WTC11 (cell line): ENCODE measurements around the gene CAPN1. TPM values are rescaled to one million over a fixed set of nuclear protein-coding genes. Genes with fewer than 3 reads are reported as not detected.

Experiments
- ATAC-seq: fragments of 200-7000 bp; cut with Tn5 transposase; 2 replicates; pipeline ENCODE4 v1.10.0; 2021; ENCODE audit warnings: mild to moderate bottlenecking, moderate library complexity
- CTCF ChIA-PET: fragments of 300-600 bp; sonication (Branson Sonifier 250); formaldehyde crosslinking; loops from one replicate; lab custom pipeline; 2021; ENCODE audit warnings: antibody characterized with exemption; lab: Charles Lee
- POLR2A ChIA-PET: fragments of 350-600 bp; sonication (Branson Sonifier 250); formaldehyde crosslinking; loops from one replicate; lab custom pipeline; 2021; ENCODE audit warnings: antibody characterized with exemption; lab: Charles Lee
- DNase-seq: peaks from one replicate; pipeline ENCODE4 v3.0.0; 2021; ENCODE audit warnings: low spot score
- H3K27ac Mint-ChIP-seq: 2 replicates; pipeline ENCODE4 v1.8.0; 2021; ENCODE audit warnings: mixed read lengths
- H3K27me3 Mint-ChIP-seq: 2 replicates; pipeline ENCODE4 v1.8.0; 2021; ENCODE audit warnings: low read depth, mild to moderate bottlenecking, moderate library complexity, mixed read lengths
- H3K36me3 Mint-ChIP-seq: 2 replicates; pipeline ENCODE4 v1.8.0; 2021; ENCODE audit warnings: mixed read lengths
- H3K4me1 Mint-ChIP-seq: 2 replicates; pipeline ENCODE4 v1.8.0; 2022; ENCODE audit warnings: mixed read lengths
- H3K4me3 Mint-ChIP-seq: 2 replicates; pipeline ENCODE4 v1.8.0; 2021; ENCODE audit warnings: mild to moderate bottlenecking, moderate library complexity, mixed read lengths
- H3K9me3 Mint-ChIP-seq: 2 replicates; pipeline ENCODE4 v1.8.0; 2021; ENCODE audit warnings: mixed read lengths
- ATF1 ChIP-seq: sonication (generic); formaldehyde crosslinking; IDR thresholded peaks from 2 replicates; pipeline ENCODE4 v1.8.1; 2023; ENCODE audit warnings: mild to moderate bottlenecking, moderate library complexity, missing genetic modification reagents
- E2F1 ChIP-seq: sonication (generic); formaldehyde crosslinking; IDR thresholded peaks from 2 replicates; pipeline ENCODE4 v1.8.0; 2022; ENCODE audit warnings: mild to moderate bottlenecking, missing genetic modification reagents
- FOXP1 ChIP-seq: sonication (generic); formaldehyde crosslinking; IDR thresholded peaks from 2 replicates; pipeline ENCODE4 v1.8.0; 2022; ENCODE audit warnings: missing genetic modification reagents, mild to moderate bottlenecking, moderate library complexity, borderline replicate concordance
- HMGA2 ChIP-seq: fragments of 250-450 bp; sonication (Bioruptor Pico); IDR thresholded peaks from 2 replicates; pipeline ENCODE4 v1.4.0; 2021; ENCODE audit warnings: mild to moderate bottlenecking, moderate library complexity
- MLX ChIP-seq: sonication (generic); formaldehyde crosslinking; IDR thresholded peaks from 2 replicates; pipeline ENCODE4 v1.8.1; 2023; ENCODE audit warnings: mild to moderate bottlenecking, missing genetic modification reagents, moderate library complexity
- NFE2L1 ChIP-seq: sonication (generic); formaldehyde crosslinking; IDR thresholded peaks from 2 replicates; pipeline ENCODE4 v1.8.1; 2023; ENCODE audit warnings: missing genetic modification reagents
- NFYB ChIP-seq: sonication (generic); formaldehyde crosslinking; conservative IDR thresholded peaks from 2 replicates; pipeline ENCODE4 v1.8.0; 2022; ENCODE audit warnings: low read depth, missing genetic modification reagents
- RELA ChIP-seq: sonication (generic); formaldehyde crosslinking; IDR thresholded peaks from 2 replicates; pipeline ENCODE4 v1.8.1; 2022; ENCODE audit warnings: missing genetic modification reagents, mild to moderate bottlenecking, borderline replicate concordance
- TEAD1 ChIP-seq: sonication (generic); formaldehyde crosslinking; IDR thresholded peaks from 2 replicates; pipeline ENCODE4 v1.8.0; 2022; ENCODE audit warnings: mild to moderate bottlenecking, missing genetic modification reagents
- TEAD4 ChIP-seq: sonication (generic); formaldehyde crosslinking; IDR thresholded peaks from 2 replicates; pipeline ENCODE4 v1.8.0; 2022; ENCODE audit warnings: mild to moderate bottlenecking, missing genetic modification reagents
- TP53 ChIP-seq: sonication (generic); formaldehyde crosslinking; IDR thresholded peaks from 2 replicates; pipeline ENCODE4 v1.8.1; 2023; ENCODE audit warnings: mild to moderate bottlenecking, missing genetic modification reagents
- ZBTB43 ChIP-seq: sonication (generic); formaldehyde crosslinking; IDR thresholded peaks from 2 replicates; pipeline ENCODE4 v1.8.1; 2023; ENCODE audit warnings: mild to moderate bottlenecking, missing genetic modification reagents
- ZNF138 ChIP-seq: sonication (generic); formaldehyde crosslinking; conservative IDR thresholded peaks from 2 replicates; pipeline ENCODE4 v1.8.1; 2022; ENCODE audit warnings: mild to moderate bottlenecking, moderate library complexity, missing genetic modification reagents
- ZNF263 ChIP-seq: sonication (generic); formaldehyde crosslinking; IDR thresholded peaks from 2 replicates; pipeline ENCODE4 v1.8.1; 2022; ENCODE audit warnings: low read depth, mild to moderate bottlenecking, moderate library complexity, missing genetic modification reagents
- ZNF396 ChIP-seq: fragments of 250-450 bp; sonication (Bioruptor Pico); IDR thresholded peaks from 2 replicates; pipeline ENCODE4 v1.8.0; 2021; ENCODE audit warnings: mild to moderate bottlenecking, moderate library complexity, borderline replicate concordance
- ZNF416 ChIP-seq: fragments of 250-450 bp; sonication (Bioruptor Pico); IDR thresholded peaks from 2 replicates; pipeline ENCODE4 v1.9.0; 2021; ENCODE audit warnings: mild to moderate bottlenecking, inconsistent platforms
- ZNF423 ChIP-seq: fragments of 250-450 bp; sonication (Bioruptor Pico); IDR thresholded peaks from 2 replicates; pipeline ENCODE4 v2.1.2; 2022; ENCODE audit warnings: mild to moderate bottlenecking, moderate library complexity
- ZNF532 ChIP-seq: fragments of 250-450 bp; sonication (Bioruptor Pico); IDR thresholded peaks from 2 replicates; pipeline ENCODE4 v1.9.0; 2021; ENCODE audit warnings: mild to moderate bottlenecking, borderline replicate concordance
- total RNA-seq: library from RNA; stranded (reverse); gene quantifications from 3 replicates; pipeline ENCODE4 v1.2.3, GENCODE V29; 2021
- TF ChIP-seq, protein P1 (sequence below): fragments of 250-450 bp; sonication (Bioruptor Pico); IDR thresholded peaks from 2 replicates; pipeline ENCODE4 v1.9.0; 2021; ENCODE audit warnings: mild to moderate bottlenecking
- TF ChIP-seq, protein P2 (sequence below): sonication (generic); formaldehyde crosslinking; IDR thresholded peaks from 2 replicates; pipeline ENCODE4 v1.8.1; 2022; ENCODE audit warnings: mild to moderate bottlenecking, missing genetic modification reagents, moderate library complexity, borderline replicate concordance
- TF ChIP-seq, protein P3 (sequence below): sonication (generic); formaldehyde crosslinking; IDR thresholded peaks from 2 replicates; pipeline ENCODE4 v1.8.0; 2022; ENCODE audit warnings: mild to moderate bottlenecking, missing genetic modification reagents
- TF ChIP-seq, protein P4 (sequence below): sonication (generic); formaldehyde crosslinking; IDR thresholded peaks from 2 replicates; pipeline ENCODE4 v1.8.1; 2022; ENCODE audit warnings: mild to moderate bottlenecking, moderate library complexity, missing genetic modification reagents

Gene CAPN1
- total RNA-seq, 1 experiment from 2014 or later = 257 TPM

GRCh38 chr11:65204646-65205601 lies 23.2 kb downstream of the CAPN1 start (continued):
- TF ChIP-seq MLX = no peak
- TF ChIP-seq ZNF138 (CRISPR knock-in tag) = no peak
- no peak for TF ChIP-seq ZNF396 (CRISPR knock-in tag)
- TF ChIP-seq NFE2L1 (CRISPR knock-in tag) = no peak
- no peak for TF ChIP-seq ZNF416 (CRISPR knock-in tag)

DNA sequence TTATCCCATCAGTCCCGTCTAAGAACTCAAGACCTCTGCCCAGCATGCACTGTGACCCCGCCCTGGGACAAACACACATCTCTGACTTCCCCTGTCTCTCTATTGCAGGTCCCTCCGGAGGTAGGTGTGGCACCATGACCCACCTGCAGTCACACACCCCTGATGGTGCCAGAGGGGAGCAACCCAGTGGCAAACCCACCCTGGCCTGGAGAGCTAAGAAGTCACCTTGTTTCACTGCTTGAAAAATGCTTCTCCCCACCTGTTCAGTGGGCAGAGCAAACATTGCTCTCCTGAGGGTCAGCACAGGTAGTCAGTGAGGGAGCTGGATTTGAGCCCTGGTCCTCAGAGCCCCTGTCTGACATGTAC lies 23.9 kb downstream of the CAPN1 start:
- no peak overlapping the region for H3K4me3 Mint-ChIP-seq
- CTCF ChIA-PET = interaction anchor here (0.5 to 6.3 kb wide), 22 partner anchors 8 to 841 kb away, joined by 3 to 82 read pairs (median 4); partner anchors contain the start of genes CAPN1, CDC42EP2, POLA2 and SPDYC
- H3K36me3 Mint-ChIP-seq = peaks cover 44% of the 10 kb centered on the region
- H3K27me3 Mint-ChIP-seq = no peaks in the 10 kb centered on the region
- peak; percentile 7 for DNase-seq
- no peak for ATAC-seq
- no peaks in the 10 kb centered on the region for H3K9me3 Mint-ChIP-seq
- H3K27ac Mint-ChIP-seq = peak overlapping the region; percentile 41; the same call in 1 of the 2 replicates
- POLR2A ChIA-PET = interaction anchor here (1.4 kb wide), 1 partner anchor 20 kb away, joined by 3 read pairs; no protein-coding TSS in a partner anchor
- peaks cover 16% of the 10 kb centered on the region for H3K4me1 Mint-ChIP-seq
- TF ChIP-seq TEAD4 = no peak
- TF ChIP-seq ZNF423 (CRISPR knock-in tag) = no peak
- TF ChIP-seq, protein P1, sequence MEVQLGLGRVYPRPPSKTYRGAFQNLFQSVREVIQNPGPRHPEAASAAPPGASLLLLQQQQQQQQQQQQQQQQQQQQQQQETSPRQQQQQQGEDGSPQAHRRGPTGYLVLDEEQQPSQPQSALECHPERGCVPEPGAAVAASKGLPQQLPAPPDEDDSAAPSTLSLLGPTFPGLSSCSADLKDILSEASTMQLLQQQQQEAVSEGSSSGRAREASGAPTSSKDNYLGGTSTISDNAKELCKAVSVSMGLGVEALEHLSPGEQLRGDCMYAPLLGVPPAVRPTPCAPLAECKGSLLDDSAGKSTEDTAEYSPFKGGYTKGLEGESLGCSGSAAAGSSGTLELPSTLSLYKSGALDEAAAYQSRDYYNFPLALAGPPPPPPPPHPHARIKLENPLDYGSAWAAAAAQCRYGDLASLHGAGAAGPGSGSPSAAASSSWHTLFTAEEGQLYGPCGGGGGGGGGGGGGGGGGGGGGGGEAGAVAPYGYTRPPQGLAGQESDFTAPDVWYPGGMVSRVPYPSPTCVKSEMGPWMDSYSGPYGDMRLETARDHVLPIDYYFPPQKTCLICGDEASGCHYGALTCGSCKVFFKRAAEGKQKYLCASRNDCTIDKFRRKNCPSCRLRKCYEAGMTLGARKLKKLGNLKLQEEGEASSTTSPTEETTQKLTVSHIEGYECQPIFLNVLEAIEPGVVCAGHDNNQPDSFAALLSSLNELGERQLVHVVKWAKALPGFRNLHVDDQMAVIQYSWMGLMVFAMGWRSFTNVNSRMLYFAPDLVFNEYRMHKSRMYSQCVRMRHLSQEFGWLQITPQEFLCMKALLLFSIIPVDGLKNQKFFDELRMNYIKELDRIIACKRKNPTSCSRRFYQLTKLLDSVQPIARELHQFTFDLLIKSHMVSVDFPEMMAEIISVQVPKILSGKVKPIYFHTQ (CRISPR knock-in tag) = no peak
- TF ChIP-seq ZNF532 (CRISPR knock-in tag) = no peak
- no peak for TF ChIP-seq ATF1 (CRISPR knock-in tag)
- TF ChIP-seq TP53 = no peak
- TF ChIP-seq ZNF263 (CRISPR knock-in tag) = no peak
- TF ChIP-seq, protein P2, sequence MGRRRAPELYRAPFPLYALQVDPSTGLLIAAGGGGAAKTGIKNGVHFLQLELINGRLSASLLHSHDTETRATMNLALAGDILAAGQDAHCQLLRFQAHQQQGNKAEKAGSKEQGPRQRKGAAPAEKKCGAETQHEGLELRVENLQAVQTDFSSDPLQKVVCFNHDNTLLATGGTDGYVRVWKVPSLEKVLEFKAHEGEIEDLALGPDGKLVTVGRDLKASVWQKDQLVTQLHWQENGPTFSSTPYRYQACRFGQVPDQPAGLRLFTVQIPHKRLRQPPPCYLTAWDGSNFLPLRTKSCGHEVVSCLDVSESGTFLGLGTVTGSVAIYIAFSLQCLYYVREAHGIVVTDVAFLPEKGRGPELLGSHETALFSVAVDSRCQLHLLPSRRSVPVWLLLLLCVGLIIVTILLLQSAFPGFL = no peak
- TF ChIP-seq TEAD1 (CRISPR knock-in tag) = no peak
- no peak for TF ChIP-seq HMGA2 (CRISPR knock-in tag)
- no peak for TF ChIP-seq ZBTB43 (CRISPR knock-in tag)
- TF ChIP-seq, protein P3, sequence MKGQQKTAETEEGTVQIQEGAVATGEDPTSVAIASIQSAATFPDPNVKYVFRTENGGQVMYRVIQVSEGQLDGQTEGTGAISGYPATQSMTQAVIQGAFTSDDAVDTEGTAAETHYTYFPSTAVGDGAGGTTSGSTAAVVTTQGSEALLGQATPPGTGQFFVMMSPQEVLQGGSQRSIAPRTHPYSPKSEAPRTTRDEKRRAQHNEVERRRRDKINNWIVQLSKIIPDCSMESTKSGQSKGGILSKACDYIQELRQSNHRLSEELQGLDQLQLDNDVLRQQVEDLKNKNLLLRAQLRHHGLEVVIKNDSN (CRISPR knock-in tag) = no peak
- TF ChIP-seq NFYB (CRISPR knock-in tag) = no peak
- TF ChIP-seq FOXP1 (CRISPR knock-in tag) = no peak
- no peak for TF ChIP-seq E2F1 (CRISPR knock-in tag)
- TF ChIP-seq, protein P4, sequence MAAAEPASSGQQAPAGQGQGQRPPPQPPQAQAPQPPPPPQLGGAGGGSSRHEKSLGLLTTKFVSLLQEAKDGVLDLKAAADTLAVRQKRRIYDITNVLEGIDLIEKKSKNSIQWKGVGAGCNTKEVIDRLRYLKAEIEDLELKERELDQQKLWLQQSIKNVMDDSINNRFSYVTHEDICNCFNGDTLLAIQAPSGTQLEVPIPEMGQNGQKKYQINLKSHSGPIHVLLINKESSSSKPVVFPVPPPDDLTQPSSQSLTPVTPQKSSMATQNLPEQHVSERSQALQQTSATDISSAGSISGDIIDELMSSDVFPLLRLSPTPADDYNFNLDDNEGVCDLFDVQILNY (CRISPR knock-in tag) = no peak
- no peak for TF ChIP-seq RELA (CRISPR knock-in tag)
